ENCODE data around the gene CACNA1E.

The CACNA1E gene

DNA sequence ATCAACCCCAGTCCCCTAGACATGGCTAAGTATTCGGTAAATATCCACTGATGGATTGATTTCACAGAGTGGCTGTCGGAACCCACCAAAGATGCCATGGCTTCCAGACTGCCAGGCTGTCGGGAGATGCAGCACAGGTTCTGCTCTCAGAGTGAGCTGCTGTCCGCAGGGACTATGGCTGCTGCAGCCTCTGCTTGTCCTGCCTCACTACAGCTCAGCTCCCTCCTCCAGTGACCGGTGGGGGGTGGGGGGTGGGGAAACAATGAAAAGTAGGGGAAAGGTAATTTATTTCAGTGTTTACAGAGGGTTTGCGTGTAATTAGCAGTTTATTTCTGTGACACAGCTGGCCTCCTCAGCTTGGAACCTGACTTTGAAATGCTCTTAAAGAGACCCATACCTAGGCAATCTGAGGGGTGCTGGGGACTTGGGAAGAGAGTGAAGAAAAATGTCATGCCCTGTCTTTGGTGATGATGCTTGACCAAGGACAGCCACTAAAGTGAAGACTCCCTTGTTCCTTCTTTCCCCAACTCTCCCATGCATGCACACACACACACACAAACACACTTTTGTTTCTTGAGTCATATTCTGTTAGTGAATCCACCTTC, 109.0 kb downstream of the CACNA1E start:
- DNase-seq, result no peak

DNA sequence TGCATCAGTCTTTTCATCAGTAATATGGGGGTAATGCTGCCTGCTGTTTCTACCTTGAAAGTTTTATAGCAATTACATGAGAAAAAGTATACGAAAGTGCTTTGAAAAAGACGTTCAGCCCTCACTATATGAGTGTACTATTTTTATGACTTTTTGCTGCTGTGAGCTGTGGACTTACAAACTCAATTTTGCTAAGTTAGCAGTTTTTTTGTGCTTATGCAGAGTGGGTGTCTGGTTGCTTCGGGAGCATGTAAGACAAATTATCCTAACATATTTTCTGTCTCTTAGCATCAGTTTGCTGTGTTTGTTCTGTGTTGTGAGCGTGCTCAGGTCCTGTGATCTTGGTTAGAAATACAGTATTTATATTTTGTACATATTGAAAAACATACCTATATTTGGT, 109.7 kb downstream of the CACNA1E start:
- DNase-seq, result no peak

DNA sequence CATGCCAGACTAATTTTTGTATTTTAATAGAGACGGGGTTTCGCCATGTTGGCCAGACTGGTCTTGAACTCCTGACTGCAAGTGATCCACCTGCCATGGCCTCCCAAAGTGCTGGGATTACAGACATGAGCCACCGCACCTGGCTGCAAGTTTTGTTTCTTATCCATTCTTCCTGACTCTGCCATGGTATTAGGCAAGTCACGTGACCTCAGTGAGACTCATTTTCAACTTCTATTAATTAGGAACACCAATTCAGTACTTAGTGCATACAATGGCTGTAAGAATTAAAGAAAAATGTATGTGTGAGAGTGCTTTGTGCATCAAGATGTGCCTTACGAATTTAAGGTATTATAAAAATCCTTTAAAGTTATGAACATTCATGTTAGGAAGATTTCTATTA, 111.2 kb downstream of the CACNA1E start:
- no peak for DNase-seq

DNA sequence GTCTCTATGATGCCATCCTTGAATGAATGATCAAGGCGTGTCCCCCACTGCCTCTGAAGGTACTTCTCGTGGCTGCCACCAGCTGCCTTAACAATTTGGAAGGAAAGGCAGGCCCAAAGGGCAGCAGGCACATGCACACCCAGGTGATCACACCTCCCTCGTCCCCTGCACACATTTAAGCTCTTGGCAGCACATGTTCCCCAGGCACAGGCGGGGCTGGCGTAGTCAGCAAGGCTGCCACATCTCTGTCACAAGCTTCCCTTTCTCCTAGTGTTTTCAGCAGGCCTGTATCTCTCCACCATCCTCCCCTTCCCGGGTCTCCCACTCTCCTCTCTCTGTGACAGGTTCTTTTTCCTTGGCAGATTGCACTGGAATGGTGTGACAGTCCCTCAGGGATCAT, 111.9 kb downstream of the CACNA1E start:
- no peak for DNase-seq

DNA sequence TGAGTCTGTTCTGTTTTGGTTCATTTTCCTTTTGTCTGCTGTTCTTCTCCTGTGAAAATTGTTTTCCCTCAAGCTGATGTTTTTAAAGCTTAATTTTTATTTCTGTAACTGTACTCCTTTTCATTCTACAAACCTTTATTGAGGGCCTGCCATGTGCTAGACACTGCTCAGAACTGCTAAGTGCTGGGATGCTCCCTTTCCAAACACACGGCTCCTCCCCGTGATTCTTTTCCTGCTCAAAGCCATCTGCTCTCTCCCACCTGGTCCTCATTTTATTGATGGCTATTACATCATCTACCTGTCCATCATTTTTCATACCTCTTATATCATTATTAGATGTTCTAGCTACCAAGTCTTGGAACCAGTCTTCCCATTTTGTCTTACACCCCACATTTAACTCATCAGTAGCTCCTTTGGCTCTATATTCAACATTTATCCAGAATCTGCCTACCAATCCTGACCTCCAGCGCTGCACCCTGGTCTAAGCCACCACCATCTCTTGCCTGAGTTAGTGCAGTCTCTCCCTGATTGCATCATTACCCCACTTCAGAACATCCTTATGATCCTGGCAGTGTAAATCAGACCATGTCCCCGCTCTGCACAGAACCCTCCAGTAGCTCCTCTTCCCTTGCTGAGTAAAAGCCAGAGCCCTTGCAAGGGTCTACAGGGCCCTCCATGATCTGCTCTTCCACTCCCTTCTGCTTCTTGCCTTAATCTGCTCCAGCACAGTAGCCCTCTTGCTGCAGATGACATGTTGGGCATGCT, 118.1 kb downstream of the CACNA1E start:
- DNase-seq, result no peak

DNA sequence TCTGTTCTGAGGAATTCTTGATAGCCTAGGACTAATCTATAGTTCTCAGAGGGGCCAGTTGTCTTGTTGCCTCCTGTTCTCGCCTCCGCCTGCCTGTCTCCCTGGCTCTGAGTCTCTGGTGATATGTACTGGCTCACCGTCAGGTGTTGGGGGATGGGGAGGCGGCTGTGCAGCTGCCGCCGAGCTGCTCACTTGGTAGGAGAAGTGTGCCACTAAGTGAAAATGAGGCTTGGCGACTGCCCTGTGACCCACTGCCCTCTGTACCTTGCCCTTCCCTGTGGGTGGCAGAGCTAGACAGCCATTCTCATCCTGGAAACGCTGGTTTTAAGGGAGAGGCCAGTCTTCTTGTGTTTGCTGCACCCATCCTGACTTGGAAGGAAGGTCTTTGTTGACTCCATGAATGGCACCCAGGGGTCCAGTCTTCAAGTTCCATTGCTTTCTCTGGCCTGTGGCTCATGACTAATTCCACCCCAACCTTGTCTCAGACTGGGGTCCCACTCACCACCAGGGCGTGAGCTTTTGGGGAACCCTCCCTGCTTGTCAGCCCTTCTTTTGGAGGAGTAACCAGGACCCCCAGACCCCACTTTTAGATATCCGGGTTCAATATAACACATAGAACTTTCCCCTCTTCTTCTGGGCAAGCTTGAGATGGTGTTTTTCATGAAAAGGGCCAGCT, 120.6 kb downstream of the CACNA1E start:
- DNase-seq, result no peak

DNA sequence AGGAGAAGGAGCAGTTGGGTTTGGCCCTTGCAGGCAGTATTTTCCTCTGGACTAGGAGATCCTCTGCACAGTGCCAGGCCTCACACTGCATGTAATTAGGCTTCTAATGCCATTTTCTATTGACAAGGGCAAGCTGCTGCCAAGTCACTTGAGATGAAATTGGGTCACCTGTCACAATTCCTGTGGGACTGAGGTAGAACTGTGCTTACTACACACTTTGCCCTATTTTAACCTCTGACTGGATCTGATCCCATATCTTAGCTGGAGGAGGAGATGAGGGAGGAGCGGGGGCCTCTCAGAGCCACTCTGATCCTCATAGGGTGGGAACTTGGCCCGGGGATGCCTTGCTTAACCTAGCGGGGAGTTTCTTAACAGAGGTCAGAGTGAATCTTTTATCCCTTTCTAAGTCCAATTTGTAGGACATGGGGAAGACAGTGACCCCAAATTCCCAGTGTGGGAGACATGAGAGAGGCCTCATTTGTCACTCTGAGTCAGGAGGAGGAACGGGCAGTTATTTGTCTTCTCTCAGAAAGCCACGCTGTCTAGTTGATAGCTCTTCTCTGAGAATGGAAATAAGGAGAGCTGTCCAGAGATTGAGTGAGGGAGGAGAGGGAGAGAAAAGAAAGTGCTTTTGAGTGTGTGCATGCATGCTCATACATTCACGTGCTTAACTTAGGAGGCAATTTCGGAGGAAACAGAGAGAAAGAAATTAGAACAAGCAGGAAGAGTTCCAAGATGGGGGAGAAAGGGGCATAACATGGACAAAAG, 121.3 kb downstream of the CACNA1E start:
- DNase-seq, result no peak

DNA sequence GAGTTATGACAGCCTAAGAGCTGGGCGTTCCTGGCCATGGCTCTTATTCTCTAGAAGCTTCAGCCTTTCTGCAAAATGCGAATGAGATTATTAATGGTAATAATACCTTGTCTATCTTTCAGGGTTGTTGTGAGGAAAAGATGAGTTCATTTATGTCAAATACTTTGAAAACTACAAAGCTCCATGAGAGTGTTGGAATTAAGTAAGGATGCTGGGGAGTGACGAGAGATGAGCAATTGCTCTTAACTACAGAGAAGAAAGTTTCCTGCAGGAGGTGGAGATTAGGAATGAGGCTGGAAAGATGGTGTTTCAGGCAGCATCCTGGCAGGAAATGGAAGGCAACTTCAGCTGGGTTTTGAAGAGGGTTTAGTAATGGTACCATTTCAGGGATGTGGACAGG, 124.2 kb downstream of the CACNA1E start:
- no peak for DNase-seq

DNA sequence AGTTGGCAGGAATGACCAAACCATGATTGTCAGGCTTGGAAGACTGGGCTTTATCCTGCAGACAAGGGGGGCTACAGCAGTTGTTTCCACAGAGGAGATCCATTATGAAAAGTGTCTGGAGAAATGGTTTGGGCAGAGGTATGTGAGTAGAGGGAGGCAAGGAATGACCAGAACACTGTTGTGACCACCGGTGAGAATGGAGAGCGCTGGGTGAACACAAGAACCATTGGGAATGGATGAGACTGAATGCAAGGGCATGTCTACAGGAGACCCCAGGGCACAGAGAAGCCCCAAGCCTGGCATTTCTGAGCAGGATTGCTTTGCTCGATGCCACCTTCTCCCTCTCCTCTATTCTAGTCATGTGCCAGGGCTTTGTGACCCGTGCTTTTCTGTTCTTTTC, 125.1 kb downstream of the CACNA1E start:
- DNase-seq, result no peak

DNA sequence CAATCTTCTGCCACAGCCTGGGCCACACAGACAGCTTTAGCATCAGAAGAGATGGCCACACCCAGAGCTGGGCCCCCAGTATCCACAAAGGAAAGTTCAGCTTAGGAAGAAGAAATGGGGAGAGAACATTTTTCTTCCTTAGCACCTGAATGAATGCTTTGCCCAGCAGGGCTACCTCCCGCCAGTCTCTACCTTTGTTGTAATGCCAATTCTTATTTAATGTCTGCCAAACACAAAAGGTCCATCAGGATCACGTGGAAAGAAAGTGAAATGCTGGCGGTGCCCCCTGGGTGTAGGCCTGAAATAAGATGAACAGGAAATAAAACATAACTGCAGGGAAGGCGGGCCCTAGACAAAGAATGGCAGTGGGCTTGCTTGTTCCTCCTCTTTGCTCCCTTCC, 125.6 kb downstream of the CACNA1E start:
- no peak for DNase-seq

DNA sequence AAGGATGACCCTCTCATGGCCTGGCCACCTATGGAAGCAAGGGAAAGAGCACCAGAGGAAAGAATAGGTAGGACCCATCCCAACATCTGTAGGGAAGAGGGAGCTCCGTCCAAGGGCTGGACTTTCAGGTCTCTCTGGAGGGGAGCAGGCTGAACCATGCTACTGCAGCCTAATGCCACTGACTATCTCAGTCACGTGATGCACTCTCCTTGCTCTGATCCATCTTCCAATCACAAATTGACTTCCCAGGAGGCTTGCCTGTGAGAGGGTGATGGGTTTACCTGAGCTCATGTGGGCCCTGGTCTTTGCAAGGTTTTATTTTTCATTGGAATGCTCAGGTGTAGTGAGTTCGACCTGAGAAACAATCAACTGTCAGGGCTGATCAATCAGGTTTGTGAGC, 128.8 kb downstream of the CACNA1E start:
- no peak for DNase-seq

DNA sequence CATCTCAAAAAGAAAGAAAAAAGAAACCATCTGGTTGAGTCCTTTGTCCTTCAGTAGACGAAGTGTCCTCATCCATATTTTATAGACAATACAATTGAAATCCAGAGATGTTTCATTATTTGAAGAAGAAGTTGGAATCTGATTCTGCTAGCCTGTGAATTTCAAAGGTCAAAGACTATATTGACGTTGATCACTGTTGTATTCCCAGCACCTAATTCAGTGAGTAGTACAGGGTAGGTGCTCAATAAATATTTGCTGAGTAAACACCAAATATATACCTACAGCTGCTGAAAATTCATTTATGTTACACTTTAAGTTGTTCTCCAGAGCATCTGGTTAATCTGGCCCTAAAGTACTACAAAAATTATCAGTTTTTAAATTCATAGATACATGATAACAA, 135.2 kb downstream of the CACNA1E start:
- DNase-seq, result no peak

DNA sequence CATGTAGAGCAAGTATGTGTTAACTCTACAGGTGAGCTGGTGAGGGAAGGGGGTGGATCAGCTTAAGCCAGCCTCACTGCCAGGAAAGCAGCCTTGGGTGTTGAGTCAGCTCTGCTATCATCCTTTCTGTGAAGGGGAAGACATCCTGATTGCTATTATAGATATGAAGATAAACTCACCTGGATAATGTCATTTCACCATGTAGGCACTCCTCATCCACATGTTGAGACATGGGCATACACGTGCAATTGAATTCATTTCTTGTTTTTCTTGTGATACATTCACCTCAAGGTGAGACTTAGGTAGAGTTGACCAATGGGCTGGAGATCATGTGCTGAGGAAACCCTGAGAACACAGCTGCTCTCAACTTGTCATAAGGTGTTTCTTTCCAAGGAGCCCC, 136.9 kb downstream of the CACNA1E start:
- DNase-seq, result no peak

DNA sequence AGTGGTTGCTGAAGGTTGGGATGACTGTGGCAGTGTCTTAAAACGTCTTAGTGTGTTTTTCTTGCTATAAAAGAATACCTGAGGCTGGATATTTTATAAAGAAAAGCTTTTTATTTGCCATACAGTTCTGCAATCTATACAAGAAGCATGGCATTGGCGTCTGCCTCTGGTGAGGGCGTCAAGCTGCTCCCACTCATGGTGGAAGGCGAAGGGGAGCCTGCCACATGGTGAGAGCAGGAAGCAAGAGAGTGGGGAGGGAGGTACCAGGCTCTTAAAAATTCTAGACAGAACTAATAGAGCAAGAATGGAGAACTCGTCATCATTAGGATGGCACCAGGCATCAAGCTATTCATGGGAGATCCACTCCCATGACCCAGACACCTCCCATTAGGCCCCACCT, 140.5 kb downstream of the CACNA1E start:
- DNase-seq, result no peak

DNA sequence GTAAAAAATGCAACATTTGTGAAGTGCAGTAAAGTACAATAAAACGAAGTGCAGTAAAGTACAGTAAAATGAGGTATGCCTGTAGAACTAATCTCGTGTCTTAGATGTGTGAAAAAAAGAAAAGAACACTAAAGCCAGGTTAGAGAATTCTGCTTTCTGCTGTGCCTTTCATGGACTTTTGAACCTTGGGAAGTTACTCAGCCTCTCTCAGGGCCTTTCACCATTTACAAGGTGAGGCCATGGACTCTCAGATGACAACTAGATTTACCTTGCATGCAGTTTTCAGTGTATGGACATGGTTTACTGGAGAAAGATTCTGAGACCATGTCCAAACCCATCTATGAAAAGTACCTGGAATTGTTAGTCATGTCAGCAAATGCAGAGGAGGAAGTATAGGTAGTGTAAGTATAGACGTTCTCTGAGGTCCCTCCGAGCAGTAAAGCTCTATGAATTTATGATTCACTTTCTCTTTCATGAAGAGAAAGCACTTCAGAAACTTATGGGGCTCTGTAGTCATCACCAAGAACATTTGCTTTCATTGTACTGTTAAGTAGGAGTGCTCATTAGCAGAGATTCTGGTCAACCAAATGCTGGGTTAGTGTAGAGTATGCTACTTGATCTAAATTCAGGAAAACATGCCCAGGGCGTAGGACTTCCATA, 143.1 kb downstream of the CACNA1E start:
- no peak for DNase-seq

DNA sequence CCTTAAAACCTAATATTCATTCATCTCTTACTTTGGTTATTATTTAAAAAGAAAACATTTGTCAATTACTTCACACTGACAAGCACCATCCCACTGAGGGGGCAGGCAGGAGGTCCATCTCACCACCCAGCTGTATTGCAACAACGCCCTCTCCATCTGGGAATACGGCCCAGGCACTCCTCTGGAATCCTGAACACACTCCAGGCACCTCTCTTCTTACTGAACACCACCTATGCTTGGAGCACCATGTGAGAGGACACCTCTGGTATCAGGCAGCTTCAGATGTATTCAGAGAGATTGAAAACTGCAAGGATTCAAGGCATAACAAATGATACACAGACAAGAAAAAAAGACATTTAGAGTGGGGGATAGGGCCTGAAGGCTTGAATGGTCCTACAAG, 147.1 kb downstream of the CACNA1E start:
- DNase-seq, result no peak

DNA sequence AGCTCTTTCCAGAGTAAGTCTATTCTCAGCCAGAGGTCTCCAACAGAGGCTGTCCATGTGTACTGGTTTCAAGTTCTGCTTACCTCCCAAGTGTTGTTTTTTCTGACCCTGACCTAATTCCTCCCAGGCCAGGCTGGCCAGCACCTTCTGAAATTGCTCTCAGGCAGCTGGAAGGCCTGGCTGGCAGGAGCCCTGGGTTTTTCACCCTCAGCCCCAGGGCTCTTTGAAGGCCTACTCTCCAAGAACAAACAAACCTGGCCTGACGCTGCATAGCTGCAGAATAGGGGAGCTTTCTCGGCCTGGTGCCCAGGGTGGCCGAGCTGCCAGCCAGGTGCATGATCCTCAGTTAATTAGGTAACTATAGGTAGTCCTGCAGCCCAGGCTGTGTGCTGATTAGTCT, 147.5 kb downstream of the CACNA1E start:
- DNase-seq, result no peak

DNA sequence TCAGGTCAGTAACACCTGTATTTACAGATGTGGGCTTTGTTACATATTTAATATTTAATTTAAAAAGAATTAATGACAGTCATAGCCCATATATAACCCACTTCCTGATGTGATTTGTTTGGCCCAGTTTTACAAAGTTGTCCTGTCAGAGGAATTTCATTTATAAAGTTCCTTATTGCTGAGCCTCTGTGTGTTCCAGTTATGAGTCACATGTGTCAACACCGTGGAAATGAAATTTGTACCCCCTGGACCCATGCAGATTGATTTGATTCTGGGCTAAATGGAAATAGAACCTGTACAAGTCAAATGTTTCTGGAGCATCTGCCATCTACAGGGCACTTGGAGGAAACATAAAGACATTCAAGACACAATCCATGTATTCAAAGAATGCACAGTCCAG, 149.2 kb downstream of the CACNA1E start:
- no peak for DNase-seq

DNA sequence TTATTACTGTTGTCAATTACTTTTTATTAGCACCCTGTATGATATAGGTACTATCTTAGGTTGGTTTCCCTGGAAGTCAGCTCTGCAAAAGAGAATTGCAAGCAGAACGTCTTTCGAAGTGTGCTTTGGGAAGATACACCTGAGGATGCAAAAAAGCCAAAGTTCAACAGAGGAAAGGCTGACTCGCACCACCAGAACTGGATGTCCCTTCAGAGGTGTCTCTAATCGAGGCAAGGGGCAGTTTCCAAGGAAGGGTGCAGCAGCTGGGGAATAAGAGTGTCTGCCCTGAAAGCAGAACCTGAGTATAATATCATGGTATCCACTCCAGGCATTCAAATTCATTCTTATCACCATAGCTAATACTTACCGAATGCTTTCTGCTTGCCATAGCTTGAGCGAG, 149.6 kb downstream of the CACNA1E start:
- DNase-seq, result no peak

DNA sequence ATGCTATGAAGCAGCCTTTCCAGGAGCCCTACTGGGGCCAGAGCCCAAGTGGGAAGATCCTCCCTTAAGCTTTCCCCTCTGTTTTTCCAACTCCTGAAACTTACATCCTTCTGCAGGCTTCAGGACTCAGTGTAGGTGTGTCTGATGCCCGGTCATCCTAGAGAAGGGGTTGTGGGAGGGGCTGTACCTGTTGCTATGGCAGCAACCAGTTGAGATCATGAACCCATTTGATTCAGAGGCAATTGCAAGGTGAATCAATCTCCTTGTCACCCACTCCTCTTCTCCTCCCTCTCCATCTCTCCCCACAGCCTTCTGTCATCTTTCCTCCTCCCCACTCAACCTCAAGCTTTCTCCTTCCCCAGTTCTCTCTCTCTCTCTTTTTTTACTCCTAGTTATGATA, 151.8 kb downstream of the CACNA1E start:
- DNase-seq, result no peak

DNA sequence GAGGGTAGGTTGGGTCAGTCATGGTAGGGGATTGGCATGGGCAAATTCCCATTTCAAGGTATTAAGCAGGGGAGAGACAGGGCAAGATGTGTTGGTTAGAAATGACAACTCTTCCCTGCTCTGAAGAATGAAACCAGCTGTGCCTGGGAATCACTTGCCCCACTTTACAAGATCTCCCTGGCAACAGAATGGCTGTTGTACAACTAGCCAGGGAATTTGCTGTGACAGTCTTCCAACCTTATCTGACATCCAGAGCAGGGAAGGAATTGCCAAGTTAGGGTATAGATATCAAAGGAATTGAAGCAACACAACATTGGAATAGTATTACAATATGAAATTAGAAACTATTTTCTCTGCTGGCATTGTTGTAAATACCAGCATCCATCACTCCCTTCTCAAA, 154.7 kb downstream of the CACNA1E start:
- DNase-seq, result no peak

DNA sequence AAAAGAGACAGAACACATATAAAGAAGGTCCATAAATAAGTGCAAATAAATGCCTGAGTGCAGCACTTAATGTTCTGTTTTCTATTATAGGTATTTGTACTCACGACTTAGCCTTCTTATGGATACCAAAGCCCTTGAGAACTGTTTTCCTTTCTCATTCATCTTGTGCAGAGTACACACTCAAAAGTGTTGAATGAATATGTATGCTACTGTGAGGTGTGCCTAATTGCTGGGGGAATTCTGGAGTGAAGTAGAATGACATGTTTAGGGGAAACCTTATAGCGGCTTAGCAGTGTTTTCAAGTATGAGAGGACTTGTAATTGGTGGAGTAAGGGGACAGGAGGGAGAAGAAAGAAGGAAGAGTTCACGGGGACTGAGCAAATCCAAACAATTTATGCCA, 157.6 kb downstream of the CACNA1E start:
- no peak for DNase-seq

DNA sequence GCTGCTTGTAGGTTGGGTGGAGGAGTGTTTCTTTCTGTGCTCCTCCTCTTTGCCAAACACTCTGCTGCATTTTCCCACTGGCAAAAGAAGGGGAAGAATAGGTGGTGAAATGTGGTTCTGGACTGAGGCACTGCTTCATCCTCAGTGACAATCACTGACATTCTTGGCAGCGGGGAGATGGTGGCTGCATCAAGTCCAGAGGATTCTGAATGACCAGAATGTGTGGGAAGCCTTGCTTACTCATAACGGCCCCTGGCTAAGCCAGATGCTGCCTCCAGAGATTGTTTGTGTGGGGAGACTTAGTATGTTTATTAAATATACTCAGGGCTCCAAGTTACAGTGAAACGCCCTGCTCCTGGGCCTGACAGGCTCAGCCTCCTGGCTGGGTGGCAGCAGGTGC, 160.3 kb downstream of the CACNA1E start:
- no peak for DNase-seq

Measured in stimulated activated CD8-positive, alpha-beta memory T cell treated with anti-CD3 and anti-CD28 coated beads, Interleukin-4, amount 100 ng/mL, for 48 hours (primary cell).